OCI-LY3 (cell line): ENCODE measurements around the gene DROSHA.

Experiments
- H2AFZ ChIP-seq: fragments of 200-600, 300-600 bp; shearing (Covaris generic); 2 replicates; pipeline ENCODE4 v1.6.0; 2014; ENCODE audit warnings: antibody characterized with exemption, low read depth, low read length
- H3K27ac ChIP-seq: fragments of 200-600, 300-600 bp; sonication (generic); 2 replicates; pipeline ENCODE4 v1.5.1; 2014; ENCODE audit warnings: mild to moderate bottlenecking, low read length, moderate library complexity, mixed read lengths
- H3K27me3 ChIP-seq: fragments of 200-600, 300-600 bp; sonication (generic); 2 replicates; pipeline ENCODE4 v1.6.1; 2014; ENCODE audit warnings: low read depth, low read length, mixed read lengths
- H3K36me3 ChIP-seq: fragments of 200-600, 300-600 bp; sonication (generic); replicated peaks from 2 replicates; pipeline ENCODE3; 2014; ENCODE audit warnings: low read depth, low read length, mixed read lengths
- H3K4me1 ChIP-seq: fragments of 300-600, 200-600 bp; sonication (generic); 2 replicates; pipeline ENCODE4 v1.6.1; 2014; ENCODE audit warnings: low read length, mixed read lengths
- H3K4me2 ChIP-seq: fragments of 200-600, 300-600 bp; sonication (generic); 2 replicates; pipeline ENCODE4 v1.6.1; 2014; ENCODE audit warnings: low read length, mixed read lengths
- H3K4me3 ChIP-seq: fragments of 300-600, 200-600 bp; sonication (generic); 2 replicates; pipeline ENCODE4 v1.5.1; 2014; ENCODE audit warnings: antibody characterized with exemption, mild to moderate bottlenecking, low read length, moderate library complexity
- H3K79me2 ChIP-seq: fragments of 300-600, 200-600 bp; shearing (Covaris generic); 2 replicates; pipeline ENCODE4 v1.6.1; 2014; ENCODE audit warnings: mild to moderate bottlenecking, low read length, mixed read lengths
- H3K9ac ChIP-seq: fragments of 300-600, 200-600 bp; shearing (Covaris generic); 2 replicates; pipeline ENCODE4 v1.6.0; 2014; ENCODE audit warnings: mild to moderate bottlenecking, low read length, moderate library complexity
- H3K9me3 ChIP-seq: fragments of 200-600, 300-600 bp; shearing (Covaris generic); 2 replicates; pipeline ENCODE4 v1.6.1; 2014; ENCODE audit warnings: low read length, mixed read lengths; ENCODE audit not compliant: insufficient read depth
- H4K20me1 ChIP-seq: fragments of 200-600, 300-600 bp; sonication (generic); 2 replicates; pipeline ENCODE4 v1.6.1; 2016; ENCODE audit warnings: low read length, mixed read lengths; ENCODE audit not compliant: insufficient read depth
- EZH2phosphoT487 ChIP-seq: fragments of 200-600 bp; shearing (Covaris generic); IDR thresholded peaks from 2 replicates; pipeline ENCODE4 v1.6.1; 2018; ENCODE audit warnings: antibody characterized with exemption, mixed run types, low read depth
- TF ChIP-seq, protein P1 (sequence below): fragments of 200-600, 300-600 bp; sonication (generic); IDR thresholded peaks from 2 replicates; pipeline ENCODE4 v1.5.1; 2014; ENCODE audit warnings: antibody characterized with exemption, low read length, low read depth

DROSHA gene

DNA sequence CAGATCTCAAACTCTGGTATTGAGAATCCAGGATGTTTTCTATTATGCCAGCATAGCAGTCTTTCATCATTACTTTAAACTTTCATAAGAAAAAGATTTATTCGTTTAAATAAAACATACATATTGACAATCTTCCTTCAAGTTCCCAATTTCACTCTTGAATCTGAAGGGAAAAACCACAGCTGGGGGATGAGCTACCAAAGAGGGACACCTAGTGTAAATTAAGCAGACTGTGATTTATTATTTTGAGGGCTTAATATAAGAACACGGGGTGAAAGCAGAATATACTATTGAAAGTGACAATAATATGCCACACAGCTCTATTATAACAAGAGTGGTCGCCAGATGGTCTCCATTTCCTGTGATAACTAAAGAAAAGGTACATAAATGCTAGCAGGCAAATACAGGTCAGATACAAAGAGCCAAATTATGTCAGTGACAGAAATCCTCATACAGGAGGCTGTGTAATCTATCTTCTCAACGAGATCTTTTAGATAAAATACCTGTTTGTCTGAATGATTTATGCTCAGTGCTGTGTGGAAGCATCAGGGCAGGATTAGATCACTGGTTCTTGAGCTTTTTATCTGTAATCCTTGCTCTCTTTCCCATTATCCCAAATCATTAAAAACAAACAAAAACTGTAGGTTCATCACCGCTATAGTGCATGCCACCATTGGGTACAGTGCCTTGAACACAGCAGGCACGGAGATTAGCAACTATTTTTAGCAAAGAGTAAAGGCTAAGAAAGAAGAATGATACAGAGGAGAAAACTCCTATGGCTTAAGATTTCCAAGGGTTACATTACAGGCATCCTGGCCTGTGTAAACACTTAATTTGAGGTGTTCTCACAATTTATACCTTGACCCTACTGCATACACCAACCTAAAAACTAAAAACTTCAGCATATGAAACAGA is 116.6 kb downstream of the DROSHA start:
- no peak overlapping the region for H3K27ac ChIP-seq
- no peak overlapping the region for H3K9ac ChIP-seq
- H3K4me2 ChIP-seq: no peak overlapping the region
- TF ChIP-seq EZH2phosphoT487: no peak
- TF ChIP-seq, protein P1, sequence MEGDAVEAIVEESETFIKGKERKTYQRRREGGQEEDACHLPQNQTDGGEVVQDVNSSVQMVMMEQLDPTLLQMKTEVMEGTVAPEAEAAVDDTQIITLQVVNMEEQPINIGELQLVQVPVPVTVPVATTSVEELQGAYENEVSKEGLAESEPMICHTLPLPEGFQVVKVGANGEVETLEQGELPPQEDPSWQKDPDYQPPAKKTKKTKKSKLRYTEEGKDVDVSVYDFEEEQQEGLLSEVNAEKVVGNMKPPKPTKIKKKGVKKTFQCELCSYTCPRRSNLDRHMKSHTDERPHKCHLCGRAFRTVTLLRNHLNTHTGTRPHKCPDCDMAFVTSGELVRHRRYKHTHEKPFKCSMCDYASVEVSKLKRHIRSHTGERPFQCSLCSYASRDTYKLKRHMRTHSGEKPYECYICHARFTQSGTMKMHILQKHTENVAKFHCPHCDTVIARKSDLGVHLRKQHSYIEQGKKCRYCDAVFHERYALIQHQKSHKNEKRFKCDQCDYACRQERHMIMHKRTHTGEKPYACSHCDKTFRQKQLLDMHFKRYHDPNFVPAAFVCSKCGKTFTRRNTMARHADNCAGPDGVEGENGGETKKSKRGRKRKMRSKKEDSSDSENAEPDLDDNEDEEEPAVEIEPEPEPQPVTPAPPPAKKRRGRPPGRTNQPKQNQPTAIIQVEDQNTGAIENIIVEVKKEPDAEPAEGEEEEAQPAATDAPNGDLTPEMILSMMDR: 0 out of 2 replicates have a peak, but pooled peaks have one; percentile 17
- H3K9me3 ChIP-seq: no peaks in the 10 kb centered on the region
- H3K27me3 ChIP-seq: no peaks in the 10 kb centered on the region
- H2AFZ ChIP-seq: no peak overlapping the region
- H3K36me3 ChIP-seq: peaks cover 3% of the 10 kb centered on the region
- H4K20me1 ChIP-seq: no peaks in the 10 kb centered on the region
- H3K4me3 ChIP-seq: no peak overlapping the region
- H3K79me2 ChIP-seq: no peaks in the 10 kb centered on the region
- H3K4me1 ChIP-seq: no peaks in the 10 kb centered on the region

- no peak overlapping the region for H2AFZ ChIP-seq
Observed at GRCh38 chr5:31413030-31413812, 118.7 kb downstream of the DROSHA start.

DNA sequence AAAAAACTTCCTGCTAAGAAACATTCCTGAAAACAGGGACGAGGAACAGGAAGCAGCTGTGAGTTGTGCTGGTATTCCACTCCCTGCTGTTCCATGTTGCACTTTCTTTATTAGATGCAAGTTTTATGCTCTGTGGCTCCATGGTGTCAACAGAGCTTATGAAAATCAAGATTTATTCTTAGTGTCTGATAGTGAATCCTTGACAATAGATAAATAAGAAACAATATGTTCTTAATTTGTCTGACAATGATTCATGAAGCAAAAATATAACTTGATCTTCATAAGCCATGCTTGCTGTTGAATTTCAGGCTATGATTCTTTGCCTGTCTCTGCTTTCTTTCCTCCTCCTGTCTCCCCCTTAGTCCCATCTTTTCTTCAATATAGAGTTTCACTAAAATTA is 119.6 kb downstream of the DROSHA start:
- Histone ChIP-seq H4K20me1 (no peaks in the 10 kb centered on the region), H3K4me1 (no peaks in the 10 kb centered on the region), H3K9me3 (no peaks in the 10 kb centered on the region), H3K9ac (no peak overlapping the region), H3K27me3 (no peaks in the 10 kb centered on the region), H3K79me2 (no peaks in the 10 kb centered on the region), H2AFZ (no peak overlapping the region), H3K4me2 (no peak overlapping the region), H3K27ac (no peak overlapping the region), H3K4me3 (no peak overlapping the region), H3K36me3 (no peaks in the 10 kb centered on the region)
- no peak for TF ChIP-seq EZH2phosphoT487
- TF ChIP-seq, protein P1: no peak

More at GRCh38 chr5:31413030-31413812, 118.7 kb downstream of the DROSHA start:
- H3K4me2 ChIP-seq: no peak overlapping the region
- H3K36me3 ChIP-seq: no peaks in the 10 kb centered on the region
- TF ChIP-seq, protein P1: no peak
- no peak for TF ChIP-seq EZH2phosphoT487
- H4K20me1 ChIP-seq: no peaks in the 10 kb centered on the region
- no peaks in the 10 kb centered on the region for H3K79me2 ChIP-seq
- H3K4me3 ChIP-seq: no peak overlapping the region
- H3K4me1 ChIP-seq: no peaks in the 10 kb centered on the region
- no peaks in the 10 kb centered on the region for H3K27me3 ChIP-seq
- no peak overlapping the region for H3K27ac ChIP-seq
- no peaks in the 10 kb centered on the region for H3K9me3 ChIP-seq
- H3K9ac ChIP-seq: no peak overlapping the region

DNA sequence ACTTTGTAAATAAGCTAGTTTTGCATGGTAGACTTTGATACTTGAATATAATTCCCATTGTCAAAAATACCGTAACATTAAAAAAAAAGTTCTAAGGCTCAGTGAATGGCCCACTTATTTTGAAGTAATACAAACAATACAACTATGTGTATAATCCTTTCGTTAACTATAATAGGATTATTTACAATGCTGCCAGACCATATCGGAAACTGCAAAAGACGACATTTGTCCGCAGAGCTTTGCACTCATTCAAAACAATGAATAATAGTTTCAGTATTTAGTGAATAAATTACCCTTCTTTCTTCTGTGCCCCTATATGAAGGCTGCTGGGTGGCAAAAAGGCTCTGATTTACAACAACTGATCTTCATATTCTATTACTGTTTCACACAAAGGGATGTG is 121.8 kb downstream of the DROSHA start:
- Histone ChIP-seq H3K79me2 (no peaks in the 10 kb centered on the region), H3K9me3 (no peaks in the 10 kb centered on the region), H2AFZ (no peak overlapping the region), H3K36me3 (no peaks in the 10 kb centered on the region), H3K9ac (no peak overlapping the region), H3K4me1 (no peaks in the 10 kb centered on the region), H3K4me2 (no peak overlapping the region), H3K4me3 (no peak overlapping the region), H4K20me1 (no peaks in the 10 kb centered on the region), H3K27ac (no peak overlapping the region), H3K27me3 (no peaks in the 10 kb centered on the region)
- TF ChIP-seq, protein P1: no peak
- no peak for TF ChIP-seq EZH2phosphoT487
